SK-N-SH treated with all-trans-retinoic acid at 6 μM for 48 hours (cell line): Measurements from ENCODE around the gene OSBPL9.

ENCODE experiments used
- CREB5 ChIP-seq: fragments of 250-450 bp; sonication (Bioruptor Pico); IDR thresholded peaks from 2 replicates; pipeline ENCODE4 v1.5.1; 2020; ENCODE audit warnings: low read depth, mild to moderate bottlenecking, moderate library complexity
- ESRRG ChIP-seq: fragments of 250-450 bp; sonication (Bioruptor Pico); IDR thresholded peaks from 2 replicates; pipeline ENCODE4 v1.6.1; 2021; ENCODE audit warnings: mild to moderate bottlenecking
- PPARA ChIP-seq: fragments of 250-450 bp; sonication (Bioruptor Pico); IDR thresholded peaks from 2 replicates; pipeline ENCODE4 v1.5.0; 2020; ENCODE audit warnings: mild to moderate bottlenecking, borderline replicate concordance
- RARB ChIP-seq: fragments of 250-450 bp; sonication (Bioruptor Pico); IDR thresholded peaks from 2 replicates; pipeline ENCODE4 v1.8.0; 2021; ENCODE audit warnings: mild to moderate bottlenecking, moderate library complexity
- ZFP3 ChIP-seq: fragments of 250-450 bp; sonication (Bioruptor Pico); IDR thresholded peaks from 2 replicates; pipeline ENCODE4 v1.5.0; 2020; ENCODE audit warnings: mild to moderate bottlenecking, moderate library complexity
- ZFP30 ChIP-seq: fragments of 450-650 bp; formaldehyde crosslinking; IDR thresholded peaks from 2 replicates; pipeline ENCODE4 v1.5.0; 2022; ENCODE audit warnings: mild to moderate bottlenecking, moderate library complexity
- ZNF565 ChIP-seq: fragments of 450-650 bp; formaldehyde crosslinking; conservative IDR thresholded peaks from 2 replicates; pipeline ENCODE4 v1.5.0; 2020; ENCODE audit warnings: low read depth, mild to moderate bottlenecking, moderate library complexity
- TF ChIP-seq, protein P1 (sequence below): fragments of 250-450 bp; sonication (Bioruptor Pico); IDR thresholded peaks from 2 replicates; pipeline ENCODE4 v1.8.0; 2021; ENCODE audit warnings: low read depth, mild to moderate bottlenecking, moderate library complexity, borderline replicate concordance

GRCh38 chr1:51750729-51751128 is 133.8 kb downstream of the OSBPL9 start:
- TF ChIP-seq RARB (CRISPR knock-in tag) (no peak), ESRRG (CRISPR knock-in tag) (no peak), ZNF565 (CRISPR knock-in tag) (no peak), CREB5 (CRISPR knock-in tag) (no peak), ZFP30 (CRISPR knock-in tag) (no peak), ZFP3 (CRISPR knock-in tag) (no peak), PPARA (CRISPR knock-in tag) (no peak)
- TF ChIP-seq, protein P1, sequence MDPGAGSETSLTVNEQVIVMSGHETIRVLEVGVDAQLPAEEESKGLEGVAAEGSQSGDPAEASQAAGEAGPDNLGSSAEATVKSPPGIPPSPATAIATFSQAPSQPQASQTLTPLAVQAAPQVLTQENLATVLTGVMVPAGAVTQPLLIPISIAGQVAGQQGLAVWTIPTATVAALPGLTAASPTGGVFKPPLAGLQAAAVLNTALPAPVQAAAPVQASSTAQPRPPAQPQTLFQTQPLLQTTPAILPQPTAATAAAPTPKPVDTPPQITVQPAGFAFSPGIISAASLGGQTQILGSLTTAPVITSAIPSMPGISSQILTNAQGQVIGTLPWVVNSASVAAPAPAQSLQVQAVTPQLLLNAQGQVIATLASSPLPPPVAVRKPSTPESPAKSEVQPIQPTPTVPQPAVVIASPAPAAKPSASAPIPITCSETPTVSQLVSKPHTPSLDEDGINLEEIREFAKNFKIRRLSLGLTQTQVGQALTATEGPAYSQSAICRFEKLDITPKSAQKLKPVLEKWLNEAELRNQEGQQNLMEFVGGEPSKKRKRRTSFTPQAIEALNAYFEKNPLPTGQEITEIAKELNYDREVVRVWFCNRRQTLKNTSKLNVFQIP, result no peak
